Measurements from ENCODE around the gene ITPR2.
A peak's percentile ranks its signal among the peaks of the same experiment; 100 is the strongest.
"Not testable (repeated sequence)": the region's sequence is repeated elsewhere in the genome, so short reads cannot be mapped to it uniquely, and the experiment has no call there.

Gene ITPR2

DNA sequence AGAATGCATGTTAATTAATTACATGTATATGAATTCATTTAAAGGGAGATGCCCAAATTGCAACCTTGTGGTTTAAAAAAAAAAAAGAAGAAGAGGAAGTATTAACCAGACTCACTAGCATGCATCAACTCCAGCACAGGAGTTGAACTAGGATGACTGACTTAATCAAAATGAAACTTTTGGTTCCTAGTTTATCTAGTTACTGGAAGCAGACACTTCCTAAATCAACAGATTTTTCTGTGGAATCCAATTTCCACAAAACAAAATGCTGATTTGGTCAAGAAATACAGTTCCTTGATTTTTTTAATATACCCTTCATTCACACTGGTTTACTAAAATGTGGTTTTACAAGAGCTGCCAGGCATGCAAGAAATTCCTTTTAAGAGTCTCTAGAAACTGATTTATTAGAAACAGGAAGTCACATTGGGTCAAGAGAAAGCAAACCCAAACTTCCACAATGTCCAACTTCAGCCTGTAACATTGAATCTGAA, 41.6 kb downstream of the ITPR2 start:
- H3K27ac ChIP-seq, result no peak overlapping the region
- no peak overlapping the region for H3K4me3 ChIP-seq
- no peak for TF ChIP-seq CTCF (IDR thresholded peaks at IDR 0.05)
- DNase-seq (ENCODE audit: low spot score), result no peak

GRCh38 chr12:26790645-26790994, 42.4 kb downstream of the ITPR2 start:
- no peak overlapping the region for H3K27ac ChIP-seq
- no peak for DNase-seq (ENCODE audit: low spot score)

GRCh38 chr12:26789731-26790644, 43.0 kb downstream of the ITPR2 start:
- no peak for TF ChIP-seq CTCF (IDR thresholded peaks at IDR 0.05)
- no peak for DNase-seq (ENCODE audit: low spot score)
- H3K4me3 ChIP-seq, result no peak overlapping the region
- no peak overlapping the region for H3K27ac ChIP-seq

More at GRCh38 chr12:26790645-26790994, 42.4 kb downstream of the ITPR2 start:
- no peak for TF ChIP-seq CTCF (IDR thresholded peaks at IDR 0.05)
- H3K4me3 ChIP-seq, result no peak overlapping the region

- Histone ChIP-seq H3K4me3 (no peak overlapping the region), H3K27ac (peak overlapping the region in 1 of 2 donors; percentile 6)
- no peak for TF ChIP-seq CTCF (IDR thresholded peaks at IDR 0.05)
- no peak for DNase-seq (ENCODE audit: low spot score)
Observed at GRCh38 chr12:26786865-26787514, 46.0 kb downstream of the ITPR2 start.

GRCh38 chr12:26786491-26786864, 46.5 kb downstream of the ITPR2 start:
- no peak for TF ChIP-seq CTCF (IDR thresholded peaks at IDR 0.05)
- no peak for DNase-seq (ENCODE audit: low spot score)
- peak overlapping the region in 1 of 2 donors; percentile 6 for H3K27ac ChIP-seq
- H3K4me3 ChIP-seq, result no peak overlapping the region

DNA sequence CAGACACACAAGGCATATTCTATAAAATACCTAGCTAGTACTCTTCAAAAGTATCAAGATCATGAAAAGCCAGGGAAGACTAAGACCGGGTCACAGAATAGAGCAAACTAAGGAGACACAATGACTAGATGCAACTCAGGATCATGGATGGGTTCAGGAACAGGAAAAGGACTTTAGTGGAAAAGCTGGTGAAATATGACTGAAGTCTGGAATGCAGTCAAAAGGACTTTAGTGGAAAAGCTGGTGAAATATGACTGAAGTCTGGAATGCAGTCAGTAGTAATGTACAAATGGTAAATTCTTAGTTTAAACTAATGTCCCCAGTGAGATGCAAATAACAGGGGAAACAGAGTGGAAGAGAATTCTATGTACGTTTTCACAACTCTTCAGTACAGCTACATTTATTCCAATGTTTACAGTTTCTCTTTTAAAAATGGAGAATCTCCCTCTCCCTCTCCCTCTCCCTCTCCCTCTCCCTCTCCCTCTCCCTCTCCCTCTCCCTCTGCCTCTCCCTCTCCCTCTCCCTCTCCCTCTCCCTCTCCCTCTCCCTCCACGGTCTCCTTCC, 49.1 kb downstream of the ITPR2 start:
- not testable (repeated sequence) for DNase-seq (ENCODE audit: low spot score); H3K4me3 ChIP-seq; H3K27ac ChIP-seq

DNA sequence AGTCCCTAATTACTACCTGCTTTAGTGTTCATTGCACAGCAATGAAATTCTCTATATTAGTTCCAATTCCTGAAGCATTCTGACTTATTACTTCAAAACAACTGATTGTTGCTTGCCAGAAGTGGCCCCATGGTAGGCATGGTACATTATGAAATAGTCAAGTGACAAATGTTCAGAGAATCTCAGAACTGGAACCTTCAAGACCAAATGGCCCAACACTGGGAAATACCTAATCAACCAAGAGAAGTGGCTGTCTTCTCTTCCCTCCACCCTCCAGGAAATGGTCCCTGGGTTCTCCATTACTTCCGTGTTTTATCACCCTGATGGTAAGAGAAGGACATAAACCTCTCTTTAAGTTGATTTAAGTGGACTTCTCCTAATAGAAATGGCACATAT, 49.9 kb downstream of the ITPR2 start:
- Histone ChIP-seq H3K27ac (no peak overlapping the region), H3K4me3 (no peak overlapping the region)
- no peak for DNase-seq (ENCODE audit: low spot score)
- TF ChIP-seq CTCF (IDR thresholded peaks at IDR 0.05), result no peak

Data from coronary artery (tissue), 2 donors.